Smooth muscle cell (in vitro differentiated cells): ENCODE results near the gene OR6K2. TPM values are rescaled to one million over a fixed set of nuclear protein-coding genes. Genes with fewer than 3 reads are reported as not detected.

Experiments
- DNase-seq: peaks from one replicate; lab custom pipeline; 2025; ENCODE audit not compliant: unreplicated experiment; lab: John Stamatoyannopoulos, UW
- H2AFZ ChIP-seq: fragments of 200-600 bp; sonication (generic); 2 replicates; pipeline ENCODE4 v1.6.0; 2016; ENCODE audit warnings: antibody characterized with exemption, low read depth, mild to moderate bottlenecking
- H3F3A ChIP-seq: fragments of 200-600 bp; sonication (generic); 2 replicates; pipeline ENCODE4 v1.6.0; 2017; ENCODE audit warnings: antibody characterized with exemption, low read depth
- H3K27ac ChIP-seq: fragments of 200-600 bp; sonication (generic); 2 replicates; pipeline ENCODE4 v1.5.1; 2016; ENCODE audit warnings: low read depth, mild to moderate bottlenecking
- H3K27me3 ChIP-seq: fragments of 200-600 bp; sonication (generic); 2 replicates; pipeline ENCODE4 v1.6.1; 2016; ENCODE audit warnings: low read depth, mild to moderate bottlenecking
- H3K36me3 ChIP-seq: fragments of 200-600 bp; sonication (generic); 2 replicates; pipeline ENCODE4 v1.5.1; 2016; ENCODE audit warnings: low read depth
- H3K4me1 ChIP-seq: fragments of 200-600 bp; sonication (generic); 2 replicates; pipeline ENCODE4 v1.5.1; 2016; ENCODE audit warnings: low read depth
- H3K4me2 ChIP-seq: fragments of 200-600 bp; sonication (generic); 2 replicates; pipeline ENCODE4 v1.6.0; 2016; ENCODE audit warnings: mild to moderate bottlenecking
- H3K4me3 ChIP-seq: fragments of 200-600 bp; sonication (generic); 2 replicates; pipeline ENCODE4 v1.5.1; 2016; ENCODE audit warnings: mild to moderate bottlenecking
- H3K79me2 ChIP-seq: fragments of 200-600 bp; sonication (generic); 2 replicates; pipeline ENCODE4 v1.6.0; 2016; ENCODE audit warnings: low read depth, mild to moderate bottlenecking
- H3K9ac ChIP-seq: fragments of 200-600 bp; sonication (generic); 2 replicates; pipeline ENCODE4 v1.6.0; 2016; ENCODE audit warnings: low read depth
- H3K9me3 ChIP-seq: fragments of 200-600 bp; sonication (generic); replicated peaks from 2 replicates; pipeline ENCODE4 v1.5.1; 2016; ENCODE audit warnings: low read depth
- H4K20me1 ChIP-seq: fragments of 200-600 bp; sonication (generic); 2 replicates; pipeline ENCODE4 v1.6.0; 2016; ENCODE audit warnings: low read depth
- WGBS: methylation state at CpG from one replicate; pipeline ENCODE4 v1.1.7; 2016; ENCODE audit warnings: low lambda C conversion rate; 5-methylcytosine and 5-hydroxymethylcytosine counted together
- polyA plus RNA-seq: library from polyadenylated mRNA; unstranded; fragments of >200 nt; fragmentation: Nextera tagmentation; extraction: Ambion mirVana; gene quantifications from 2 replicates; pipeline ENCODE4 v1.2.1, GENCODE V29; 2016
- total RNA-seq: library from RNA; depleted of rRNA; stranded (reverse); fragments of >200 nt; gene quantifications from 2 replicates; pipeline ENCODE4 v1.2.3, GENCODE V29; 2014
- TF ChIP-seq, protein P1 (sequence below): fragments of 200-600 bp; sonication (generic); IDR thresholded peaks from 2 replicates; pipeline ENCODE4 v1.5.1; 2017; ENCODE audit warnings: borderline replicate concordance, mild to moderate bottlenecking, antibody characterized with exemption; ENCODE audit not compliant: insufficient read depth, poor library complexity, severe bottlenecking

The OR6K2 gene
- total and polyA plus RNA-seq, 2 experiments from 2014 or later, result not detected

DNA sequence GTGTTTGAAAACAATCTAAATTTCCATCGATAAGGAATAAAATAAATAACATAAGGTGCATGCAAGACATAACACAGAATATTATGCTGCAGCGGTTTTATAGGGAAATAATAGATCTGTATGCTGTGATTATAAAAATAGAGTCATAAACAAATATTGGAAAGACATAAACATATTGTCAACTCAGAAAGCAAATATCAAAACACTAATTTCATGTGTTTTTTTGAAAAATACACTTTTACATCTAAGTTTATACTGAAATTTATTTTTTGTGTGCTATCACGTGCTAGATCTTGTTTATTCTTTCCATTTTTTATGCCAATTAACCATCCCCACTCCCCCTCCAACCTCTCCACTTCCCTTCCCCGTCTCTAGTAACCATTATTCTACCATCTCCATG lies 10.6 kb upstream of the OR6K2 start:
- WGBS, result 70% methylated on average over 4 of the region's 4 CpGs
- TF ChIP-seq, protein P1, sequence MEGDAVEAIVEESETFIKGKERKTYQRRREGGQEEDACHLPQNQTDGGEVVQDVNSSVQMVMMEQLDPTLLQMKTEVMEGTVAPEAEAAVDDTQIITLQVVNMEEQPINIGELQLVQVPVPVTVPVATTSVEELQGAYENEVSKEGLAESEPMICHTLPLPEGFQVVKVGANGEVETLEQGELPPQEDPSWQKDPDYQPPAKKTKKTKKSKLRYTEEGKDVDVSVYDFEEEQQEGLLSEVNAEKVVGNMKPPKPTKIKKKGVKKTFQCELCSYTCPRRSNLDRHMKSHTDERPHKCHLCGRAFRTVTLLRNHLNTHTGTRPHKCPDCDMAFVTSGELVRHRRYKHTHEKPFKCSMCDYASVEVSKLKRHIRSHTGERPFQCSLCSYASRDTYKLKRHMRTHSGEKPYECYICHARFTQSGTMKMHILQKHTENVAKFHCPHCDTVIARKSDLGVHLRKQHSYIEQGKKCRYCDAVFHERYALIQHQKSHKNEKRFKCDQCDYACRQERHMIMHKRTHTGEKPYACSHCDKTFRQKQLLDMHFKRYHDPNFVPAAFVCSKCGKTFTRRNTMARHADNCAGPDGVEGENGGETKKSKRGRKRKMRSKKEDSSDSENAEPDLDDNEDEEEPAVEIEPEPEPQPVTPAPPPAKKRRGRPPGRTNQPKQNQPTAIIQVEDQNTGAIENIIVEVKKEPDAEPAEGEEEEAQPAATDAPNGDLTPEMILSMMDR, result no peak
- H3K79me2 ChIP-seq, result no peaks in the 10 kb centered on the region

DNA sequence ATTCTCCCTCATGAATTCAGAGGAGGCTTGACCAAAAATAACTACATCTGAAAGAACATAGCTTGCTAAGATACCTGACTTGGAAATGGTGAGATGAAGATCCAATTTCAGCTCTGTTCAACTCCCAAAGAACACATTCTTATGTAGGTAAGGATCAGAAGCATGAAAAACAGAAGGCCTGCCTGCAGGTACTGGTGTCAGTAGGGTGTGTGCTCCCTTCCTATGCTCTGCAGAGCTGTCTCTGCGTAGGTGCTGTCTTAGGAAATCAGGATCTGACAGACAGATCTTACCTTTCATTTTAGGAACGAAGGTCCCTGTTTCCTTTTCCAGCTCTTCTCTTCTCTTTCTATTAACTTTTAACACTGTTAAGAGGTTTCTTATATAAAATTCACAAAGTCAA lies 5.6 kb upstream of the OR6K2 start:
- Histone ChIP-seq H3K27ac (no peak overlapping the region), H3K4me3 (no peak overlapping the region), H3K27me3 (no peaks in the 10 kb centered on the region), H2AFZ (no peak overlapping the region), H3K4me2 (no peak overlapping the region), H3K36me3 (no peaks in the 10 kb centered on the region), H3K9me3 (no peaks in the 10 kb centered on the region), H3K4me1 (no peaks in the 10 kb centered on the region), H4K20me1 (no peaks in the 10 kb centered on the region), H3K79me2 (no peaks in the 10 kb centered on the region), H3K9ac (no peak overlapping the region), H3F3A (no peaks in the 10 kb centered on the region)
- 84% methylated on average over 2 of the region's 2 CpGs for WGBS
- no peak for DNase-seq
- TF ChIP-seq, protein P1, result no peak

More for the DNA sequence above, 10.6 kb upstream of the OR6K2 start:
- H3K4me1 ChIP-seq, result no peaks in the 10 kb centered on the region
- DNase-seq, result no peak
- no peaks in the 10 kb centered on the region for H3F3A ChIP-seq
- H3K27me3 ChIP-seq, result peaks cover 11% of the 10 kb centered on the region
- no peak overlapping the region for H3K9ac ChIP-seq
- no peak overlapping the region for H3K4me3 ChIP-seq
- H3K27ac ChIP-seq, result no peak overlapping the region
- no peaks in the 10 kb centered on the region for H4K20me1 ChIP-seq
- H3K9me3 ChIP-seq, result no peaks in the 10 kb centered on the region
- no peak overlapping the region for H3K4me2 ChIP-seq
- no peaks in the 10 kb centered on the region for H3K36me3 ChIP-seq
- no peak overlapping the region for H2AFZ ChIP-seq

DNA sequence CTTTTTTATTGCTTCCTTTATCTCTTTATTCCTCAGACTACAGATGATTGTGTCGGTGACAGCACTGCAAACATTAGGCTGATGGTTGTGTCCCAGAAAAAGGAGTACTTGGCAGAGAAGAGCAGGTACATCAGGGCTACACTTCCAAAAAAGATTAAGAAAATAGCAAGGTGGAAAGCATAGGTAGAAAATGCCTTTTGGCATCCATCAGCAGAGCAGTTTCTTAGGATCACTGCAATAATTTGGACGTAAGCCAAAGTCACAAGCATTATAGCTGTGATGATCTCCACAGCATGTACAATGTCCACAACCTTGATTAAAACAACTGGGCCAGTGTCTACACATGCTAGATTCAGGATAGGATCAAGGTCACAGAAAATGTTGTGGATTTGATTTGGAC lies 5.9 kb downstream of the OR6K2 start:
- Histone ChIP-seq H4K20me1 (no peaks in the 10 kb centered on the region), H2AFZ (no peak overlapping the region), H3K9ac (no peak overlapping the region), H3K79me2 (no peaks in the 10 kb centered on the region), H3K4me1 (no peaks in the 10 kb centered on the region), H3K36me3 (no peaks in the 10 kb centered on the region), H3K4me3 (no peak overlapping the region), H3K27ac (no peak overlapping the region), H3K4me2 (no peak overlapping the region), H3F3A (no peaks in the 10 kb centered on the region), H3K9me3 (no peaks in the 10 kb centered on the region), H3K27me3 (no peaks in the 10 kb centered on the region)
- DNase-seq, result no peak
- 96% methylated on average over 2 of the region's 2 CpGs for WGBS
- TF ChIP-seq, protein P1, result no peak

DNA sequence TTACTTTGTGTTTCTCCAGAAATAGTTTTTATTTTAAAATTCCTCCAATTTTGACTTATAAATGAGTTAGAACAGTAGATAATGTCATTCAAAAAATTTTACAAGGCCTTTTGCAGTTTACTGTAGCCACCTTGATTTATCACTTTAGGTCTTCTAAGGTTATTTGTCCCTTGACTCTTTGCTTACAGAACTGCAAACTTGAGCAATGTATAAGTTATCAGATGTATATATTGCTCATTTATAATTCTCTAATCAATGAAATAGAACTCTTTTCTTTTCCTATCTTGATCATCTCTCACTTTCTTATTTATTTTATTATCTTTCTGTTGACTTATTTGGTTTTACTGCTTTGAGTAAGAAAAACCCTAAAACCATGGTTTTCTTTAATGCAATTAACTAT lies 8.1 kb downstream of the OR6K2 start:
- H3F3A ChIP-seq, result no peaks in the 10 kb centered on the region
- H3K4me1 ChIP-seq, result no peaks in the 10 kb centered on the region
- no peak overlapping the region for H3K27ac ChIP-seq
- H3K4me2 ChIP-seq, result no peak overlapping the region
- DNase-seq, result no peak
- H4K20me1 ChIP-seq, result no peaks in the 10 kb centered on the region
- H3K9ac ChIP-seq, result no peak overlapping the region
- H3K9me3 ChIP-seq, result no peaks in the 10 kb centered on the region
- H2AFZ ChIP-seq, result no peak overlapping the region
- TF ChIP-seq, protein P1, result no peak
- no peaks in the 10 kb centered on the region for H3K27me3 ChIP-seq
- no peaks in the 10 kb centered on the region for H3K36me3 ChIP-seq
- H3K4me3 ChIP-seq, result no peak overlapping the region
- no peaks in the 10 kb centered on the region for H3K79me2 ChIP-seq
